Tibial nerve (tissue), 4 donors: ENCODE results near the gene ESRRG. TPM values are rescaled to one million over a fixed set of nuclear protein-coding genes. Genes with fewer than 3 reads are reported as not detected.

Experiments used
- DNase-seq, 2 donors: peaks; one replicate each; pipeline ENCODE4 v3.0.0-alpha.2; 2019; ENCODE audit warnings: low spot score in 2 of 2
- H3K27ac ChIP-seq, 4 donors: fragments of 200-600 bp; sonication (generic) in 3 of 4; one replicate each; pipeline ENCODE4 v1.5.1; 2017 to 2019; ENCODE audit warnings: mild to moderate bottlenecking in 1 of 4
- H3K27me3 ChIP-seq, 2 donors: fragments of 200-600 bp; sonication (generic) in 1 of 2; one replicate each; pipeline versions ENCODE4 v1.5.1 to v1.6.0; 2017 to 2019
- H3K36me3 ChIP-seq, 3 donors: fragments of 200-600 bp; sonication (generic); one replicate each; pipeline ENCODE4 v1.5.1; 2018 to 2019
- H3K4me1 ChIP-seq, 4 donors: fragments of 200-600 bp; sonication (generic) in 3 of 4; one replicate each; pipeline ENCODE4 v1.5.1; 2017 to 2019
- H3K4me3 ChIP-seq, 4 donors: fragments of 200-600 bp; sonication (generic) in 3 of 4; one replicate each; pipeline ENCODE4 v1.5.1; 2017 to 2019; ENCODE audit warnings: mild to moderate bottlenecking in 1 of 4, moderate library complexity in 1 of 4
- H3K9me3 ChIP-seq, 4 donors: fragments of 200-600 bp; sonication (generic) in 3 of 4; one replicate each; pipeline ENCODE4 v1.5.1; 2017 to 2019
- EP300 ChIP-seq, 2 donors: sonication (generic); formaldehyde crosslinking; IDR thresholded peaks; one replicate each; pipeline ENCODE4 v1.6.1; 2017; ENCODE audit warnings: antibody characterized with exemption in 2 of 2, mild to moderate bottlenecking in 1 of 2
- POLR2A ChIP-seq, 2 donors: fragments of 450-650 bp; IDR thresholded peaks; one replicate each; pipeline ENCODE4 v1.6.1; 2017; ENCODE audit warnings: antibody characterized with exemption in 2 of 2, mild to moderate bottlenecking in 2 of 2, moderate library complexity in 2 of 2
- WGBS, 2 donors: methylation state at CpG; one replicate each; pipeline ENCODE4 v1.1.5; 2018; 5-methylcytosine and 5-hydroxymethylcytosine counted together
- total RNA-seq, 4 donors: library from RNA; depleted of rRNA; stranded (reverse); fragments of >200 nt; gene quantifications; one replicate each; pipeline ENCODE4 v1.1.0, GENCODE V29; 2016
- TF ChIP-seq, protein P1 (sequence below), 5 experiments: fragments of 200-600 bp in 3 of 5; fragments of 450-650 bp in 2 of 5; sonication (generic) in 3 of 5; IDR thresholded peaks; one replicate each; pipeline ENCODE4 v1.5.1; 2016 to 2019; ENCODE audit warnings: antibody characterized with exemption in 5 of 5, mild to moderate bottlenecking in 3 of 5, moderate library complexity in 2 of 5

The ESRRG gene
- 1 to 10 TPM; 1.4 to 3.3 (median 1.6) TPM for total RNA-seq

DNA sequence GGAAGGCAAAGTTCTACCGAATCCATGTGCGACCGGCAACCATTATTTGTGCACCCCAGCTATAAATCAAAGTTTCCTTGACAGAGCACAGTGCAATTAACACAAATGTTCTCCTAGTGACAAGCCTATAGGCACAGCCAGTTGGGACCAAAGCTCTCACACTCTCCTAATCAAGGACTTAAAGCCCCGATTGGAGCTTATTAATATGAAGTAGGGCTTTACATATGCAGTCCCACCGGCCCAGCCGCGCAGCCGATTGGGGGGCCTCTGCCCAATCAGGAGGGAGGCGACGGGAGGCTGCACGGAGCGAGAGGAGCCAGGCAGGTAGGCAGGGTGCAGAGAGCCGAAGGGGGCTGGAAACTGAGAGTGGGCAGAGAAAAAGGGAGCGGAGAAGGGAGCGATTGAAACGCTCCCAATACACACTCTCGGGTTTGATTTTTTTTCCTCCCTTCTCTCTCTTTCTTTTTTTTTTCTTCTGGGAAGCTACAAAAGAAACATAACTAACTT, at the start of gene ESRRG:
Gene ESRRG, minus strand, starts transcription at position 156 of the 507 bp plus-strand sequence. Its CDS starts 130 bp downstream, at position 26.
- no peaks in the 10 kb centered on the region for H3K36me3 ChIP-seq
- H3K4me3 ChIP-seq = peak within 1 kb of the TSS; percentile 20 to 47 (median 30)
- H3K27me3 ChIP-seq = peaks cover 0 to 25% of the 10 kb centered on the region in 2 donors
- H3K4me1 ChIP-seq = peaks cover 0 to 14% (median 0%) of the 10 kb centered on the region in 4 donors
- no peak for DNase-seq
- 0 to 3% methylated on average over 17 of the region's 17 CpGs for WGBS, 2 donors
- no peak within 1 kb of the TSS for H3K27ac ChIP-seq
- H3K9me3 ChIP-seq = no peaks in the 10 kb centered on the region
- TF ChIP-seq, protein P1, sequence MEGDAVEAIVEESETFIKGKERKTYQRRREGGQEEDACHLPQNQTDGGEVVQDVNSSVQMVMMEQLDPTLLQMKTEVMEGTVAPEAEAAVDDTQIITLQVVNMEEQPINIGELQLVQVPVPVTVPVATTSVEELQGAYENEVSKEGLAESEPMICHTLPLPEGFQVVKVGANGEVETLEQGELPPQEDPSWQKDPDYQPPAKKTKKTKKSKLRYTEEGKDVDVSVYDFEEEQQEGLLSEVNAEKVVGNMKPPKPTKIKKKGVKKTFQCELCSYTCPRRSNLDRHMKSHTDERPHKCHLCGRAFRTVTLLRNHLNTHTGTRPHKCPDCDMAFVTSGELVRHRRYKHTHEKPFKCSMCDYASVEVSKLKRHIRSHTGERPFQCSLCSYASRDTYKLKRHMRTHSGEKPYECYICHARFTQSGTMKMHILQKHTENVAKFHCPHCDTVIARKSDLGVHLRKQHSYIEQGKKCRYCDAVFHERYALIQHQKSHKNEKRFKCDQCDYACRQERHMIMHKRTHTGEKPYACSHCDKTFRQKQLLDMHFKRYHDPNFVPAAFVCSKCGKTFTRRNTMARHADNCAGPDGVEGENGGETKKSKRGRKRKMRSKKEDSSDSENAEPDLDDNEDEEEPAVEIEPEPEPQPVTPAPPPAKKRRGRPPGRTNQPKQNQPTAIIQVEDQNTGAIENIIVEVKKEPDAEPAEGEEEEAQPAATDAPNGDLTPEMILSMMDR (IDR thresholded peaks at IDR 0.05) = no peak
- TF ChIP-seq EP300 (IDR thresholded peaks at IDR 0.05) (no peak), POLR2A (IDR thresholded peaks at IDR 0.05) (no peak)

DNA sequence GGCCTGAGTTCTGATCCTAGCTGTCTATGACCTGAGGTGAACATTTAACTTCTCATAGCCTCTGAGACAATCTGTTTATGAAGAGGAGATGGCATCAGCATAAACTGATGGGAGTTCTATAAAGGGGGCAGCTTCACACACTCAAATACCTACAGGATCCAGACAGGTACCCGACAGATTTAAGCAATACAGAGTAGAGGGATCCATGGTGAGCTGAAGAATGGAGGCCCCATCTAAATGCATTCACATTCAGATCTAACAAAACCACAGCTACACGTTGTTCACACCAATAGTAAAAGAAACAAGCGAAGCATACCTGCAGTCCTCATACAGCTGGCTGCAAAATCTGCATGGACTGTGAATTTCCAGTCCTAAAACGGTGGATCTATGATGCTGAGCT, 48.7 kb upstream of the ESRRG start:
- H3K9me3 ChIP-seq = no peaks in the 10 kb centered on the region
- WGBS, 2 donors = 60 to 63% methylated on average over 4 of the region's 4 CpGs
- no peaks in the 10 kb centered on the region for H3K27me3 ChIP-seq
- DNase-seq = no peak
- no peak overlapping the region for H3K4me3 ChIP-seq
- no peaks in the 10 kb centered on the region for H3K4me1 ChIP-seq
- TF ChIP-seq POLR2A (IDR thresholded peaks at IDR 0.05) (no peak), EP300 (IDR thresholded peaks at IDR 0.05) (no peak)
- TF ChIP-seq, protein P1 (IDR thresholded peaks at IDR 0.05) = no peak
- no peaks in the 10 kb centered on the region for H3K36me3 ChIP-seq
- H3K27ac ChIP-seq = no peak overlapping the region

DNA sequence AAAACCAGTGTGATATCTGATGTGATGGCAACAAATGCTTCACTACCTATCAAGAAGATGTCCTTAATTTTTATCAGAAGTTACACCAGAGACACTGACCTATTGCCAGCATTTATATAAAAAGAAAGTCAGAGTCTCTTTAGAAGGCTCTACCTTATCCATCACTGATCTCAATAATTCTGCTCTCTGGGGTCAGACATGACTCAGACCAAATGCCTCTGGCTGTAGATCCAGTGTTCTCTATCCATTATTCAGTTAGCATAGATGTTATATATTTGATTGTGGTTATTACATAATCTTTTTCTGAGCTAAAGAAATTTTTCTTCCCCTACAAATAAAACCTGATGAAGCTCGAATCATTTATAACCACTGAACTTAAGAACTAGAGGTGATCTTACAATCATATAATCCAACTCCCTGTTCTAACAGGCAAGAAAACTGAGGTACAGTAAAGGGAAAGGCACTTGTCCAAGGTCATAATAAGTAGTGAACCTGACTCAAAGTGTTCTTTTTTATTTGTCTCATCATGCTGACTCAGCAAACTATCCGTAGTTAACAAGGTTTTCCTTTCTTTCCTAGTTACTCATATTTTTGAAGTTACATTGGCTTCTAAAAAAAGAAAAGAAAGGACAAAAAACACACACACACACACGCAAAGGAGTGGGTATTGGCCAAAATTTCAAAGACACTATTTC, 43.6 kb upstream of the ESRRG start:
- no peak for DNase-seq
- TF ChIP-seq, protein P1 (IDR thresholded peaks at IDR 0.05) = no peak
- TF ChIP-seq EP300 (IDR thresholded peaks at IDR 0.05) = no peak
- TF ChIP-seq POLR2A (IDR thresholded peaks at IDR 0.05) = no peak
- Histone ChIP-seq H3K4me3 (no peak overlapping the region), H3K27ac (no peak overlapping the region), H3K4me1 (no peaks in the 10 kb centered on the region), H3K9me3 (no peaks in the 10 kb centered on the region), H3K36me3 (no peaks in the 10 kb centered on the region), H3K27me3 (no peaks in the 10 kb centered on the region)
- WGBS, 2 donors = 47 to 49% methylated on average over 3 of the region's 3 CpGs

DNA sequence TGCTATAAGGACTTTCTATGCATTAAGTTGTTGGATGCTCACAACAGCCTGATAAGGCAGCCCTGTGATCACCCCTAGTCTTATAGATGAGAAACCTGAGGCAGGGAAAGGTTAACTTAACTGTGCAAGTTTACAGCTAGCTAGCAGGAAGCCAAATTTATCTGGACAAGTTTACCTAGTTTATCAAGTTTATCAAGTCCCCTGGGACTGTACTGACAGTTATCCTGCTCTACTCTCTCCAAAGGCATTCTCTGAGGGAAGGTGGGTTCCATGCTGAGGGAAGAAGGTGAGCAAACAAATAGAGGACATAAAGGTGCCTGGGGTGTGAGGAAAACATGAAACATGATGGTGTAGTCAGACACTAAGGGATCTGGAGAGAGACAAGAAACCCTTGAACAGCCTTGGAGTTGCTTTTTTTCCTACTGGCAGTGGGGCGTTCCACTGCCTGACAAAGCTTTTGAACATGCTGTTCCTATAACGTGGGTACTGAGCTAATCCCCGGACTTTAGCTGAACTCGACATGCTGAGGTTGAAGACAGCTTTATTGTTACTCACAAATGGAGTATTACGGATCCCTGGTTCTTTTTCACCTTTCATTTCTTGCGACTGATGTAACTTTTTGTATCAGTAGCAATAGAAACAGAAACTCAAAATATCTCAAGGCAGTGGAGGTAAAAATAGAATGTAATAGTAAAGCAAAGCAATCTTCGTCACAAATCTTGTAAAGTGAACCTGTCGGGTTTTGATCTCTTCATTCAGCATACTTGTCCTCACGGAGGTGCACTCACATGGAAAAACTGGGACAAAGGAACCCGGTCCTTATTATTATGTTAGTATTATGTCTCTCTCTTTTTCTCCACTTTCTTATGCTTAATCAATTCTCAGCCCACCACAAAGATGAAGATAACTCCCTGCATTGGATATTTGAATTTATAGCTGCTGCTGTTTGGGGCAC, 42.4 kb upstream of the ESRRG start:
- Histone ChIP-seq H3K27ac (no peak overlapping the region), H3K4me1 (no peaks in the 10 kb centered on the region), H3K4me3 (no peak overlapping the region), H3K9me3 (no peaks in the 10 kb centered on the region), H3K27me3 (no peaks in the 10 kb centered on the region), H3K36me3 (no peaks in the 10 kb centered on the region)
- TF ChIP-seq EP300 (IDR thresholded peaks at IDR 0.05) (no peak), POLR2A (IDR thresholded peaks at IDR 0.05) (no peak)
- TF ChIP-seq, protein P1 (IDR thresholded peaks at IDR 0.05) = no peak
- no peak for DNase-seq
- 65 to 71% methylated on average over 10 of the region's 10 CpGs for WGBS, 2 donors
